Muscle of leg (tissue), 11 donors: ENCODE measurements around the gene JPH2. TPM values are rescaled to one million over a fixed set of nuclear protein-coding genes. Genes with fewer than 3 reads are reported as not detected.
A peak's percentile ranks its signal among the peaks of the same experiment; 100 is the strongest.

ENCODE experiments used
- DNase-seq: peaks from one replicate; pipeline ENCODE4 v3.0.0; 2013
- H3K27ac ChIP-seq: one replicate; pipeline ENCODE4 v1.5.1; 2013; ENCODE audit warnings: mild to moderate bottlenecking, low read length, control low read depth
- H3K27me3 ChIP-seq: one replicate; pipeline ENCODE4 v1.6.1; 2013; ENCODE audit warnings: low read length; ENCODE audit not compliant: control insufficient read depth, insufficient read depth
- H3K36me3 ChIP-seq: one replicate; pipeline ENCODE4 v1.6.1; 2013; ENCODE audit warnings: low read length; ENCODE audit not compliant: control insufficient read depth, insufficient read depth
- H3K4me1 ChIP-seq: one replicate; pipeline ENCODE4 v1.6.1; 2013; ENCODE audit warnings: low read length; ENCODE audit not compliant: control insufficient read depth, insufficient read depth
- H3K4me3 ChIP-seq: one replicate; pipeline ENCODE4 v1.5.1; 2013; ENCODE audit warnings: low read length, control low read depth
- H3K9me3 ChIP-seq: replicated peaks from 2 replicates; pipeline ENCODE4 v1.6.1; 2013; ENCODE audit warnings: low read depth, low read length; ENCODE audit not compliant: control insufficient read depth
- WGBS: methylation state at CpG from one replicate; pipeline ENCODE4 v1.1.5; 2013; ENCODE audit warnings: missing lambda C conversion rate; ENCODE audit not compliant: insufficient coverage; 5-methylcytosine and 5-hydroxymethylcytosine counted together
- polyA plus RNA-seq, 8 donors: library from polyadenylated mRNA; unstranded; fragments of 120-200 nt; gene quantifications; one replicate each; pipeline versions ENCODE4 v1.2.1 to v1.2.3, GENCODE V29; 2013; ENCODE audit warnings: inconsistent platforms in 1 of 8, low replicate concordance in 1 of 8; ENCODE audit not compliant: insufficient read length in 8 of 8, insufficient read depth in 1 of 8
- total RNA-seq: library from RNA; stranded (reverse); fragments of 120-200 nt; gene quantifications from one replicate; pipeline ENCODE4 v1.2.4, GENCODE V29; 2013

The JPH2 gene
- total and polyA plus RNA-seq, 9 donors: 55.5 to 110 (median 77.3) TPM

DNA sequence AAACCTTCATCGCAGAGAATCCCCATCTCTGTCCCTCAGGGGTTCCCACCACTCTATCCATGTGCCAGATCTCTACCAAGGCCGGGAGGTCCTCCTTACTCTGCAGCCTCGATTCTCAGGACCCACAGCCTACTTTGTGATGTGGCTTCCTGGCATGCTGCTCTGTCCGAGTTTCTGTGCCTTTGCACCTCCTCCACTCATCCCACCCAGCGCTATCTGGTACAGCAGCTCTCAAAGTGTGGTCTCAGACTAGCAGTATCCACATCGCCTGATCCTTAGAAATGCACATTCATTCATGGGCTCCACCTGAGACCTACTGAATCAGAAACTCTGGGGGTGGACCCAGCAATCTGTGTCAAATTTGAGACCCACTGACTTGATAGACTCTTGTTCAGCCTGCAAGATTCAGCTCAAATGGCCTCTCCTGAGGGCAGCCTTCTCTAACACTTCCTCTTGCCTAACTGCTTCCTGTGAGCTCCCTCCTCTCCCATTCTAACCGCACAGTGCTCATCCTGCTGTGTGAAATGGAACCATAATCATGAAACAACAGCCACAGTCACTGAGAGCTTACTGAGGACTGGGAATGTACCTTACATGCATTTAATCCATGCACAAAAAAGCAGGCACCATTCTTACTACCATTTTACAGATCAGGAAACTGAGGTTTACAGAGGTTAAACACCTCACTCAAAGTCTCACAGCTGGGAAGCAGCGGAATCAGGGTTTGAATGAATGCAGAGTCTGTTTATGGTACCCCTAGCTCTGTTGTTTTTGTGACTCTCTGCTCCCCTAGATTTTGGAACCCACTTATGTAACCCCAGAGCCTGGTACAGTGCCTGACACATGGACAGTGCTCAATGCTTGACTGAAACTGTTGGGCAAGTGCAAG lies 69.4 kb downstream of the JPH2 start:
- 93% methylated on average over 7 of the region's 8 CpGs for WGBS
- peaks cover 13% of the 10 kb centered on the region for H3K27me3 ChIP-seq
- H3K27ac ChIP-seq: no peak overlapping the region

DNA sequence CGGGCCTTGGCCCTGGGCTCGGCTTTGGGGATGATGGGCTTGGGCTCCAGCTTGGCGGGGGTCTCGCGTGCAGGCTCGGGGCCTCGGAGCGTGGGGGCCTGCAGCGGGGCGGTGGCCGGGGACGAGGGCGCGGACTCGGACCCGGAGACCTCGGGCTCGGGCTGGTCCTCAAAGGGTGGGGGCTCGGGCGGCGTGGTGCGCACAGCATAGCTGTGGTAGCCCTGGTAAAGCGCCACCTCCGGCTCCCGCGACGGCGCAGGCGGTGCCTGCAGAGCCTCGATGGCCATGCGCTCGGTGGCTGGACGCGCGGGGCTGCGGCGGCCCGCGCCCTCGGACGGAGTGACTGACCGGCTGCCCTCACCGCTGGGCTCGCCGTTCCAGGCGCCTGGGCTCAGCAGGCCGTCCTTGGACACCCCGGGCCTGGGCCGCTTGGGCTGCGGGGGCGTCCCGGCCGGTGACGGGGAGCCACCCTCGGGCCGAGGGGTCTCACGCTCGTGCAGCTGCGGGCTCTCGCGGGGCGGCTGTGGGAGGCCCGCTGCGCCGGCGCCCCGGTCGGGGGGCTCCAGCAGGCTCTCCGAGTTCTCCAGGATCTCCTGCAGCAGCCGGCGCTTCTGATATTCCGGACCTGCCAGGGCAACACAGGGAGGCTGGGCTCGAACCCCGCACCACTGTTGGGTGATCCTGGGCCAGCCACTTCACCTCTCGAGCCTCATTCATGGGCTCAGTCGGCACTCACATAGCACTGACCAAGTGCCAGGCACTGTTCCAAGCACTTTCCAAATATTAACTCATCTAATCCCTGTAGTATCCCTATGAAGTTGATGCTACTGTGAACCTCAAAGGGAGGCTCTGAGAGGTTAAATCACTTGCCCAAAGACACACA lies 71.0 kb downstream of the JPH2 start:
- peaks cover 13% of the 10 kb centered on the region for H3K27me3 ChIP-seq
- 22% methylated on average over 75 of the region's 76 CpGs for WGBS
- DNase-seq: no peak
- H3K36me3 ChIP-seq: peaks cover 38% of the 10 kb centered on the region
- H3K9me3 ChIP-seq: no peaks in the 10 kb centered on the region
- H3K27ac ChIP-seq: peak overlapping the region; percentile 35
- H3K4me3 ChIP-seq: no peak overlapping the region
- peaks cover 40% of the 10 kb centered on the region for H3K4me1 ChIP-seq

More for the DNA sequence above, 69.4 kb downstream of the JPH2 start:
- no peak for DNase-seq
- Histone ChIP-seq H3K9me3 (no peaks in the 10 kb centered on the region), H3K4me1 (peaks cover 28% of the 10 kb centered on the region), H3K4me3 (no peak overlapping the region), H3K36me3 (peaks cover 30% of the 10 kb centered on the region)

DNA sequence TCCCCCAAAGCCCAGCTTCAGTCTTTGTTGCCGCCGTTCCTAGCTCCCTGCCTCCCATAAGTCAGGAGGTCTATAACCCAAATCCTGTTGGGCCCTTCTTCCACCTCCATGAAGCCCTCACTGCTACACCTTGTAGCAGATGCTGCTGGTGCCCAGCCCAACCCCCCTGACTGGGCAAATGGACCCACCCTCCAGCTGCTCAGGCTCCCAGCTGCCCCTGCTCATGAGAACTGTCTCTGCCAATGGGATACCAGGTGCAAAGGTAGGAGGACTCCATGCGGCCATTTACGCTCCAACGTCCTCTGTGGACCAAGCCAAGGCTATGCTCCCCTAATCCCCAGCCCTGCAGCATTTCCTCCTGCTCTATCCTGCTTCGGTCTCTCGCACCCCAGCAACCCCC lies 71.8 kb downstream of the JPH2 start:
- Histone ChIP-seq H3K36me3 (peaks cover 38% of the 10 kb centered on the region), H3K27ac (no peak overlapping the region), H3K27me3 (peaks cover 13% of the 10 kb centered on the region), H3K4me1 (peaks cover 40% of the 10 kb centered on the region), H3K4me3 (no peak overlapping the region), H3K9me3 (no peaks in the 10 kb centered on the region)
- no peak for DNase-seq
- 83% methylated on average over 7 of the region's 7 CpGs for WGBS

DNA sequence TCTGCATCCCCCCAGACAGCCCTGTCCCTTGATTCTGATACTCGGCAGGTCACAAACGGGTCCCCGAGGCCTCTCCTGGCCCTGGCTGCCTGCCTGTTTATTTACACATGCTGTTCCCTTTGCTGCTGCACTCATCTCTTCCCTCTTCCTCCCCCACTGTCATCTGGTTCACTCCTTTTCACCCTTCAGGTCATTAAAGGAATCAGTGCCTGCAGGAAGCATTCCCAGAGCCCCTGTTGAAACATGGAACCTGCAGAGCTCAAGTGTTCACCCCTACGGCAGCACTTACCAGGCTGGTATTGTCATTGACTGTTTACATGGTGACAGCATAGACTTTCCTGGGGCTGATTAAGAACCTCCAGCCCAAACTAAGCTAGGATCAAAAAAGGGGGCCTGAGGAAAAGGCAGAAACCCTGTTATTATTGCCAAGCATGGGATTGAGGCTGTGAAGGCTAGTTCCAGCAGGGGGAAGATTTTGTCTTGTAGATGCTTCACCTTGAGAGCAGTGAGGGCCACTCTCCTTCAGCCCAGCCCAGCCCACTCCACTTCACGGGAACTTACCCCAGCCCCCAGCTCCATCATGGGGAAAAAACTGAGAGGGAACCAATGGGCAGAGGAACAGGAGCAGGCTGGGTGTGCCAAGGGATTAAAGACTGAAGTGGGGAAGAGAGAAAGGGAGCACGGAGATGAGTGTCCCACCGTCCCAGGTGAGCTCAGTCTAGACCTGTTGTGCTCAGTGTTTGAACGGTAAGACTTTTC lies 73.2 kb downstream of the JPH2 start:
- Histone ChIP-seq H3K27ac (no peak overlapping the region), H3K4me1 (peaks cover 40% of the 10 kb centered on the region), H3K9me3 (no peaks in the 10 kb centered on the region), H3K27me3 (peaks cover 13% of the 10 kb centered on the region), H3K4me3 (no peak overlapping the region), H3K36me3 (peaks cover 38% of the 10 kb centered on the region)
- WGBS: 41% methylated on average over 5 of the region's 8 CpGs
- no peak for DNase-seq

DNA sequence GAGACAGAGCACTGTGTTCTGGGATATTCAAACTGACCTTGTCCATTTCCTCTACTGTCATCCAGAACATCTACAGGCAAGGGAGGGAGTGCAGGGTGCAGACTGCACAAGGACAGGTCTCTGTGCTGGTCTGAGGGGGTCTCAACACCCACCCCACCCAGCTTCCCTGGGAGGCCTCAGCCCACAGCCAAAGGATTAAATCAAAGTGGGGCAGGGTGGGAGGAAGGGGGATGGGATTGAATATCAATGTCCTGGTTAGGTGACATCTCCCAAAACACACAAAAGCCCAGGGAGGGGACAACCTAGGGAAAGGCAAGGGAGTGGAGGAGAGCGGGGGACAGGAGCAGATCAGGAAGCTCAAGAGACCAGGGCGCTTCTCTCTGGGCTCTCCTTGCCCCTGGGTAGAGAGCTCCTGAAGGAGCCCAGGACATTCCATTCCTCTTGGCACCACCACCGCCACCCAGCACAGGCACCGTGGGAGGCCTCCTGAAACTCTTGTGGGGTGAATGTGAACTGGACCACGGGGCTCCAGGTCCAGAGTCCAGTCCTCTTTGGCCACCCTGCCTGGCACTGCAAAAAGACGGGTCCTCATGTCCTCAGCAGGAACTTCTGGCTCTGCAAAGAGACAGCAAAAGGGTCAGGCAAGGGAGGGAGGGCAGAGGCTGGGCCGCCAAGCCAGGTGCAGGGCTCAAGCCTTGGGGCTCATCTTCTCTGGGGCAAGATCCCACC lies 73.9 kb downstream of the JPH2 start:
- DNase-seq: no peak
- 81% methylated on average over 6 of the region's 7 CpGs for WGBS
- Histone ChIP-seq H3K9me3 (peaks cover 2% of the 10 kb centered on the region), H3K4me1 (peaks cover 40% of the 10 kb centered on the region), H3K27ac (no peak overlapping the region), H3K27me3 (peaks cover 13% of the 10 kb centered on the region), H3K36me3 (peaks cover 38% of the 10 kb centered on the region), H3K4me3 (no peak overlapping the region)

DNA sequence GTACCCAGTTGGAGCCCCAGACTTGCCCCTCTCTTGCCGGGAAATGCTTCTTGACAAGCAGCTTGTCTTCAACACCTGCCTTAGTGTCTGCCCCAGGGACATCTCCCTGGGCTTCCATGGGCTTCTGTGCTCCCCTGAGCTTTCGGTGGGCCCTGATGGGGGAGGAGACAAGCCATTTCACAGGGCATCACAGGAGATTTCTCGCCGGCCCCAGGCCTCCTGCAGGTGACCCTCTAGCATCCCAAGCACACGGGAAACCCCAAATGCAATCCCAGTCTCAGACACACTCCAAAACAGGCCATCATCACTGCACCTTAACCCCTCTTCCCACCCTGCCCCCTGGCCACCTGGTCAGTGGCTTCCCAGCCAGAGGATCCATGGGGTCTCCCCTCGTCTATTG lies 74.5 kb downstream of the JPH2 start:
- 62% methylated on average over 3 of the region's 6 CpGs for WGBS
- Histone ChIP-seq H3K9me3 (peaks cover 5% of the 10 kb centered on the region), H3K36me3 (peaks cover 38% of the 10 kb centered on the region), H3K27me3 (peaks cover 13% of the 10 kb centered on the region), H3K4me3 (no peak overlapping the region), H3K4me1 (peaks cover 40% of the 10 kb centered on the region), H3K27ac (no peak overlapping the region)
- DNase-seq: no peak

DNA sequence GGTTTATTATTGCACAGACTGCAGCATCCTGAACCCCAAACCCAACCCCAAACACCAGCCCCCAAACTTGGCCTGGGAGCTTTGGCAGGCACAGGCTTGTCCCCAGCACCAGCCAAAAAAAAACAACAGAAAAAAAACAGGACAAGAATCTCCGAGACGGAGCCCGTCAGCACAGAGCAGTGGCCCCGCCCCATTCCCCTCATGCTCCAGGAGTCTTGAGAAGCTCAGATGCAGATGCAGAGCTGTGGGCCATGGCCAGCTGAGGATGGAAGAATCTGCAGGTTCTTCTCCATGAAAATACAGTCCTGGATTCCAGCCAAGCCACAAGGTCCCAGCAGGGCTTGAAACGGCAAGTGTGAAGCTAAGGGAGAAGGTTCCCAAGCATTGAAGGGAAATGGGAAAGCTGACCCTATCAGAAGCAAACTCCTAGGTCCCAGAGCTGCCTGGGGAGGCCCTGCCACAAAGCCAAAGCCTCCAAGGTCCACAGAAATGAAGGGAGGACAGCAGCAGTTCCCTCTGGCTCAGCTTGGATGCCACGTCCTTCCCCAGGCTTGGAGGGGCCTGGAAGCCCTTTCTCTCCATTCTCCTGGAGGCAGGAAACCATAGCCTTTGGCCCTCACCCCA lies 75.2 kb downstream of the JPH2 start:
- H3K27me3 ChIP-seq: peaks cover 13% of the 10 kb centered on the region
- peak; percentile 25 for DNase-seq
- H3K36me3 ChIP-seq: peaks cover 38% of the 10 kb centered on the region
- H3K27ac ChIP-seq: no peak overlapping the region
- H3K4me3 ChIP-seq: no peak overlapping the region
- WGBS: 17% methylated on average over 2 of the region's 6 CpGs
- H3K9me3 ChIP-seq: peaks cover 5% of the 10 kb centered on the region
- H3K4me1 ChIP-seq: peaks cover 39% of the 10 kb centered on the region

DNA sequence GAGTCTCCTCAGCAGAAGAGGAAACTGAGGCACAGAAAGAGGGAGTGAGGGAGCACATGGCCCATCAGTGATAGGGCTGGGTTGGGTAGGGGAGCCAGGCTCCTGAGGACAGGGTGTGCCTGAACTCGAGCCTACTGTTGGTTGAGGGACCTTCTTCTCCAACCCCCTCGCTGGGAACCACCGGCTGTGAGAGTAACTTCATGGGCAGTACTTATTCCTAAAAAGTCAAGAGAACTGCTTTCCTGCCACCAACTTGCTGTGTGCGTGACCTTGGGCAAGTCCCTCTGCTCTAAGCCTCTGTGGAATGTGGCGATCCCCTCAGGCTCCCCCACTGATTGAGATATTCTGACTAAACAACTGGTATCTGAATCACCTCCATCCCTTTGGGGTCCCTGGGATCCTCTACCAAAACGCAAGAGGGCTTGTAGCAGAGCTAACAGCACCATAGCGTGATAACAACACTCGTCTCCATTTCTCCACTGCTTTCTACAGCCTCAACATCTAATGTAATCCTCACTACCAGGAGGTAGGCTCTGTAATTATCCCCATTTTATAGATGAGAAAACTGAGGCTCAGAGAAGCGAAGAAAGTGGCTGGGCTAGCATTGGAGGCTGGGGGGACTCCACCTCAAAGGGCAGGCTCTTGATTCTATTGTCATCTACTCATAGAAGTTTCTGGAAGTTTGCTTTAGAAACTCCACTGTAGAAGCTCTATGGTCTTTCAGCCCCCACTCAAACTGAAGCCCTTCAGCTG lies 76.0 kb downstream of the JPH2 start:
- 100% methylated on average over 5 of the region's 9 CpGs for WGBS
- no peak overlapping the region for H3K27ac ChIP-seq
- H3K4me1 ChIP-seq: peaks cover 35% of the 10 kb centered on the region
- peaks cover 33% of the 10 kb centered on the region for H3K36me3 ChIP-seq
- no peak for DNase-seq
- peaks cover 5% of the 10 kb centered on the region for H3K9me3 ChIP-seq
- H3K27me3 ChIP-seq: peaks cover 6% of the 10 kb centered on the region
- H3K4me3 ChIP-seq: no peak overlapping the region
